NCI-H345 treated with DMSO at 0.1 percent for 48 hours (cell line): Measurements from ENCODE around the gene DAB2.

Source experiments
- DNase-seq: peaks from one replicate; lab custom pipeline; 2025; ENCODE audit not compliant: unreplicated experiment; lab: John Stamatoyannopoulos, UW

DAB2 gene

DNA sequence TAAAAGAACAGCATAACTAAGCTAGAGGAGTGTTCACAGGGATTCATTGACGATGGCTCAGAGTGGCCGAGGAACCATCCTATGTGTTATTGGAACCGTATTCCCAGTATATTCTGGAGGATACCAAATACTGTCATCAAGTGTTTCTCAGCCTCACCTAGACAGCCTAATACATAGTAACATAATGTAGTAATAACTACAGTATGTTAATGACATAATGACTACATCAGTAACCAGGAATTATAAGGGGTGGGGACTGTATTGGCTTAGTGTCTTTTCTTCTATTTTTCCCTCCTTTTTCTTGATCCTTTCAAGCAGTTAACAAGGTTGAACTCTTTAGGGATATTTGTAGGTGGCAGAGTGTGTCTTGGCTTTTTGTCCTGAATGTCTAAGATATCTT lies 33.8 kb downstream of the DAB2 start:
- DNase-seq: no peak

DNA sequence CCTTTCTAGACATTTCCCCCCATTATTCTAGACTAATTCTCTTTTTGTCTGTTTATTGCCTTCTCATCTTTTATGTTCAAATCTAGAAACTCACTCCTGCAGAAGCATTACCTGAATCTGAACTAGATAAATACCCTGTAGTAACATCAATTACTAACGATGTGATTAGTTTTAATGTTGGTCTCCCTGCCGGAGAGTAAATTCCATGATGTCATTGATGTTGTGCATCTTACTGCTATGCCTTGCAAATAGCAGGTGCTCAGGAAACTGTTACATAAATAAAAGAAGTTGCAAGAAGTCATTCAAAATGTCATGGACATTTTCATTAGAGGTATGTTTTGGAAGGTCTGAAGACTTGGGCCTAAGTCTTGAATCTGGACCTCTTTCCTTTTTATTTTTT lies 37.5 kb downstream of the DAB2 start:
- DNase-seq: no peak

DNA sequence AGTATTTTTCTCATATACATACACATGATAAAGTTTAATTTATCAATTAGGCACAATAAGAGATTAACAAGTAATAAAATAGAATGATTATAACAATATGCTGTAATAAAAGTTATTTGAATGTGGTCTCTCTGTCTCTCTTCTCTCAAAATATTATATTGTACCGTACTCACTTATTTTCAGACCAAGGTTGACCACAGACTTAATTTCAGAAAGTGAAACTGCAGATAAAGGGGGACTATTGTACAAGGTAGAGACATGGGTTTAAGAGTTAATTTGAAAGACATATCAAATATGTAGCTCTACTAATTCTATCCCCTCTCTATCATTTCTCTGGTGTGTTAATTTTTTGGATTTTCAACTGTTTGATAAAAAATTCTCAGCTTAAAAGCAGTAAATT lies 40.5 kb downstream of the DAB2 start:
- no peak for DNase-seq

DNA sequence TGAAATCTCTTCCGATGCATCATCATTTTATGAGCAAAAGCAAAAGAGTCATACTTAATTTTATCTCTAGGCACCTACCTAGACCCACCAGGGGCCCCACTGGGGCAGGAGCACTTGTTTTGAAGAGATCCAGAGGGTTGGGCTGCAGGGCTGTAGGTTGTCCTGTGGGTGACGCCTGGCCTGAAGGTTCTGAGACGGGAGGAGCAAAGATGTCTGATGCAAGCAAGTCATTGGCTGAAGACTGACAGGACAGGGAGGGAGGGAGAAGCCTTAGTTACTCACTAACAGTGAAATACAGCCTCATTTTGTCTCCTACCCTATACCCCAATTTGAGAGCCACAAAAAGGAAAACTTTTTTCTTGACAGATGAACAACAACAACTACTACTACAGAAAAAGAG lies 43.4 kb downstream of the DAB2 start:
- DNase-seq: no peak

DNA sequence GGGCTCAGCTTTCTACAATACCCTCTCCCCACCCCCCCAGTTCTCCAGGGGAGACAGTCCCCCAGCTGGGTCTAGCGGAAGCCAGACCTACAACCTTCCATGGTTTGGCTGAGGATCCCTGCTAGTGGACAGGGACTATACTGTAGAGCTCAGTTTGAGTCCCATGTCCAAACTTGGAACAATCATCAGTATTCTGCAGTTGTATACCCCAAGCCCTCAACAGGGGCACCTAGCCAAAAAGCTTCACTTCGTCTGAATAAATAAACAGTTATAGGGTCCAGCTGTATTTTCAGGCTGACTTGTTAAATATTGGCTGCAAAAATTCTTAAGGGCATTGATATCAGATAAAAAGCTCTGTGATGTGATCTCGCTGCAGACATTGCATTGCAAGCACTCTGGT lies 45.1 kb downstream of the DAB2 start:
- no peak for DNase-seq

DNA sequence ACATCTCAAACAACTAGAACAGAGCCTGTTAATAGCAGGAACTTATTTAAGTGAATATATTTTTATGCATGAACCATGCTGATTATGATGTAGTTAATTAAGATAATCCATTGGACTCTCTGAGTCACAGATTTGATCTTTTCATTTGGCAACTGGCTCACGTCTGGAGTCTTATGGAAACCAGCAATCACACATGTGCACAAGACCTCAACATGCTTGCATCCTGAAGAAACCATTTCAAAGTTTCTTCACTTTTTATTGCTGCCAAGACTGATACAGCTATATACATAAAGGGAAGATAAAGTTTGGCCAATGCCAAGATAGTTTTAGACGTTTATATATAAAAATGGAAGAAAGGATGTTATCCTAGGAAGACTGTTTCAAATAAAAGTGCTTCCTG lies 47.2 kb downstream of the DAB2 start:
- no peak for DNase-seq

DNA sequence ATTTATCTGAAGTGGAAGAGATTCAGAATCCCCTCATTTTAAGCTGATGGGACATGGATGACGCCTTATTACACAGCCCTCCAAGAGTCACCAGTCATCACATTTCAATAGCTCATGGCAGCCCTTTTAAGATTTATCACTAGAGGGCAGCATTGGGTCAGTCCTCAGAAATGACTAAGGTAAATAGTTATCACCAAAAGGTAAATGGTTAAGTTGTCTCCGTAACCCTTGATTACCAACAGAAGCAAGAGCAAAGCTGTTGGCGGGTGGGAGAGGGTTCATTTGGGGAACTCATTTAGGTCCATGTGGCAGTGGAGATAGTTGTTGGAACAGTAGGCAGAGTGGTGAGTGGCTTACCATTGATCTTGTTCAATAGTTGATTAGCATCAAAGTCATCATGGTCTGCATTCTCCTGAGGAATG lies 48.5 kb downstream of the DAB2 start:
- peak; percentile 0 for DNase-seq

DNA sequence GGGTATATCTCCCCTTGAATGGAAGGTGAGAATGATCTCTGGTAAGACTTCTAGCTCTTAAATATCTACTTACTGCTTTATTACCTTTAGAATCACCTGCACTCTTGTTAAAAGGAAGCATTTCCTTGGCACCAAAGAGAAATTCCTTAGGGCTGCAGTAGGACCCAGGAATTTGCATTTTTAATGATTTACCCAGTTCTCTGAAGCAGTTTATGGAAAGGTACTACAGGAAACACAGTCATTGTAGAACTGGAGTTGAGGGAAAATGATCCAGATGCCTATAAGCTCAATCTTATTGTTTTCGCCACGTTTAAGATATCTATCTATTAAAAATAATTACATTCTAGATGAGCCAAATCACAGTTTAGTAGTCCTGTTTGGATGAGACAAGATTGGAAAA lies 51.0 kb downstream of the DAB2 start:
- DNase-seq: no peak

DNA sequence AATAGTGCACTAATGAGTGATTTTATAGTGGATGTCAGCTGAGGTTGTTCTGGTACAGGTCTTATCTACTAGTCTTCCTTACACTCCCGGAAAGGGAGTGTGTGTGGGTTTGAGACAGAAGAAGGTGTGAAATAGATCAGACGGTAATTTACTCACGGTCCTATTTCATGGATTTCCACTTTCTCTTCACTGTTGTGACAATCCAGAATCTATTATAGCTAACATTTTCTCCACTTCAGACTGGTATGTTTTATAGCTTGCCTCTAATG lies 53.5 kb downstream of the DAB2 start:
- DNase-seq: no peak

DNA sequence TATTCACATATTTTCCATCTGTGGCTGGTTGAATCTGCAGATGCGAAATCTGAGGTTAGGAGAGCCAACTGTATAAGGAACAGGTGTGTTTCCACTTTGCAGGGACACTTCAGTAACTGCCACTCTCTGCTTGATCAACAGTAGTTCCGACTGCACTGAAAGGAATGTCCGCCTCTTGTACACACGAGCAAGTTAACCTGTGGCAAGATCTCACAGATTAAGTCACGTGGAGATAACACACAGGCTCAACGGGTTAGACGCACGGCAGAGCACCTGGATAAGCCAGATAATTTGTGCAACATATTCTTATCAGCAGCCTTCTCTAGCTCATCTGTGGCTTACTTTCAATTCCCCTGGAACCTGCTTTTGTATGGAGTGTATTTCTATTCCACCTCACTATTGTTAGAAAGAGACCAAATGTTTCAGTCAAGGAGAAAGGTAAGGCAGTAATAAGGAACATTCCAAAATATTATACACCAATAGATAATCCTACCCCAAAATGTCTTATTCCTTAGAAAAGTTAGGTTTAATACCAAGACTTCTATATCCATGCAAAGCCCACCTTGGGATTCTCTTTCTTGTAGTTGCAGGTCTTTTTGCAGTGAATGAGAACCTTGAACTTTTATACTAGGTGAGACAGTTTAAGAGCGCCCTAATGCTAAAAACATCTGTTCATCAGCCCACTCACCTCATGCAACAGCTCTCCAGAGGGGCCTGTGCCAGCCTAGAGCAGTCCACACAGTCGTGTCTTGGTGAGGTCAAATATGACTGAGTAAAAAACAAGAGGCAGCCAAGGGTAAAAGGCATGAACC lies 54.0 kb downstream of the DAB2 start:
- DNase-seq: no peak

DNA sequence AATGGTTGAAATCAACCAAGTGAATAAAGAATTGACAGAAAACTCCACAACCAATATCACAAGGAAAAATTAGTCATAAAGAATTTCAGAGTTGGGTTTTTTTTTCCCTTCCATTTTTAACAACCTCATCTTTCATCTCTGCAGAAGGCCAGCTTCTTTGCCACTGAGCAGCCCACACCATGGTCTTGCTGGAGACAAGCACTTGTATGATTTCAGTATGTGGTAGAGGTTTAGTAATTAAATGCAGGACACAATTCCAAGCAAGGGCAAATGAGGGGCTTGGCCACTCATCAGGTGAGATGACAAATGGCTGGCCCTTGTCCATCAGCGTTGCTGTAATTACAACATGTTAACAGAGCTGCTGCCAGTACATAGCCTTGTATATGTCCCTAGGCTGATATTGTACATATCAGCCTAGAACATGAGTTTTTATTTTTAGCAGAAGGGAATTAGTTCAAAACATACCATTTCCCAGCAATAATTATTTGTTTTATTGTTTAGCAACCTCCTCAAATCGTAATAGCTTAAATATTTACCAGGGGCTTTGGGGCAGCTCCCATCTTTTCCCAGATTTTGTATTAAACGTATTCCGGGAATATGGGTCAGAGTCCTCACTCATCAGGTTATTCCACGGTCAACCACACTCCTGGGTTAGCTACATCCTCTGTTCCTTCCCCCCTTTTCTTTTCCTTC lies 55.5 kb downstream of the DAB2 start:
- DNase-seq: no peak

DNA sequence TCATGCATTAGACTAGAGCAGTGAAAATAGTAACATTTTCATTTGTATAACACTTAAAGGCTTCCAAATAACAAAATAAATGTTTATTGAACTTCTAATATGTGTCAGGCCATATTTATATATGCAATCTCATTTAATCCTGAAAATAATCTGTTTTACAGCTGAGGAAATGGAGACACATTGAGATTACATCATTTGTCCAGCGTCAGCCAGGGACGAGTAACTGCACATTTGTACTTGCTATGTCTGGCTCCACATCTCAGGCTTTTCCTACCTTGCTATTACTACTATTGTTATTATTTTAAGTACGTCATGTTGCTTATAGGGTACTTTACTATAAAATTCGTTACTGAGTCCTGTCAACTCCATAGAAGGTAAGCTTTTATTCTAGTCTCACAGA lies 56.7 kb downstream of the DAB2 start:
- DNase-seq: no peak

DNA sequence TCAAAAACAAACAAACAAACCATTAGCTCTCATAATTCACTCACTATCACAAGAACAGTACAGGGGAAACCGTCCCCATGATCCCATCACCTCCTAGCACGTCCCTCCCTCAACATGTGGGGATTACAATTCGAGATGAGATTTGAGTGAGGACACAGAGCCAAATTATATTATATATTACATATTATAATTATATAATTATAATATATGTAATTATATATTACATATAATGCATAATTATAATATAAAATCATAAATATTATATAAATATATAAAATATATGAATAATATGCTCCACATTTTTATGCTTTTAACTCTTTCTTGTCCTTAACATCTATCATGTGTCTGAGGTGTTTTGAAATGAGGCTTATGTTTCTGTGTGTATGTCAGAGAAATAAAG lies 57.1 kb downstream of the DAB2 start:
- DNase-seq: no peak

DNA sequence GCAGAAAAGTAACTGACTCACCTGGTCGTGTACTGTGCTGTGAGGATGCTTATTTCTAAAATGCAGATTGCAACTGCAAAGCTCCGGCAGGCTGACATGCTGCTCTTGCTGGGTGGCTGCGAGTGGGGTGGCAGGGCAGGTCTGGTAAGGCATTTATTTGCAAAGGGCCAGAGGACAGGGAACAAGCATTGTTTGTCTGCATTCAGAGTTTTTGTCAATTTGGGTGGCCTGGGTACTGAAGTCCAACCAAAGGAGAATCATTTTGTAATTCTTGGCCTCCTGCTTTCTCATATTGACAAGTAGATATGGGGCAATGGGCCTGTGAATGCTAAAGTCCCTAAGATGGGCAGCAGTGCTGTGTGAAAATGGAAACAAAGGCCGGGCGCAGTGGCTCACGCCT lies 60.4 kb downstream of the DAB2 start, which contains the start of gene C9:
Gene C9, minus strand, starts transcription at position 129 of the 400 bp plus-strand sequence. Its CDS starts 31 bp downstream, at position 98.
- no peak for DNase-seq

DNA sequence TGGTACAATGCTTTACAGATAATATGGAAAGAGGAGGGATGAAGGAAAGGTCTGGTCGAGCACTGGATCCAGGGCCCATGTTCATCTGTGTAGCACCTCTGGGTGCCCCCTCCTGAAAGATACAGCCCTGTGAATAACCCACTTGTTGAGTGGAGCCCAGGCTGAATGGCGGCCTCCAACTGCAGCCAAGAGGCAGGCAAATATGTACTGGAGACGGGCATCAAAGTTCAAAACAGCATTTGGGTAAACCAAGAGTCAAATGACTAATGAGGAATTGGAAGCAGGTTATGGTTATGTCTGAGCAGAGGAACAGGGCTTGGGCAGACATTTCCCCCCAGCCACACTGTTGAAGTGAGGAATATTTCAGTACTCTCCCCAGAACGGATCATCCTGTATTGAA lies 61.6 kb downstream of the DAB2 start:
- no peak for DNase-seq

DNA sequence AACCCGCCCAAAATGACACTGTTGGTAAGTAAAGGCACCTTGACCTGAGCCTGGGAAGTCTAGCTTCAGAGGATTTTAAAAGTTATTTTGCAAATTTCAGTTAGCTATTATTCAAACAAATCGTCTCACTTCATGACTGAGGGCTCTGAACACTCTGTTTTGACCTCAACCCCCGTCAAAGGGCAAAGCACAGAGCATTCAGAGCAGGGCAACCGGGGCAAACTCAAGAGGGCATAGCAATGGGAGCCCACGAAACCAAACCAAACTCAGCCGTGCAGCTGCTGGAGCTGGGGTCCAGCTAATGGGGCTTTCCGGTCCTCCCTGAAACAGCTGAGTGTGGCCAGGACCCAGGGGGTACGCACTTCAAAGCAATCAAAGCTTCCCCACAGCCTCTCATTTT lies 62.1 kb downstream of the DAB2 start:
- DNase-seq: no peak

DNA sequence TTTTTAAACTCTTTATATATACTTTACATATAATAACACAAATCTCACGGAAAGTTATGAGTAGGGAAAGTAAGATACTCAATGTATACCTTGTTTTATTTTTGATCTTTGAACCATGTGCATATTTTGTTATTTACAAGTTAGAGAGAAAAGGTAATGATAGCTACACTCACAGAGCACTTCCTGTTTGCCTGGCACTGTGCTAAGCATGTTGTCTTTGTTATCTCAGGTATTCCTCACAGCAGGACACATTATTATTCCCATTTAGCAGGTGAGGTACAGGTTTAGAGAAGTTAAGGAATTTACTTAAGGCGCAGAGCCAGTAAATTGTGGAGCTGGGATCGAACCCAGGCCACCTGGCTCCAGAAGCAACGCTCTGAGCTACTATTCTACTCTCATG lies 63.5 kb downstream of the DAB2 start:
- DNase-seq: no peak

DNA sequence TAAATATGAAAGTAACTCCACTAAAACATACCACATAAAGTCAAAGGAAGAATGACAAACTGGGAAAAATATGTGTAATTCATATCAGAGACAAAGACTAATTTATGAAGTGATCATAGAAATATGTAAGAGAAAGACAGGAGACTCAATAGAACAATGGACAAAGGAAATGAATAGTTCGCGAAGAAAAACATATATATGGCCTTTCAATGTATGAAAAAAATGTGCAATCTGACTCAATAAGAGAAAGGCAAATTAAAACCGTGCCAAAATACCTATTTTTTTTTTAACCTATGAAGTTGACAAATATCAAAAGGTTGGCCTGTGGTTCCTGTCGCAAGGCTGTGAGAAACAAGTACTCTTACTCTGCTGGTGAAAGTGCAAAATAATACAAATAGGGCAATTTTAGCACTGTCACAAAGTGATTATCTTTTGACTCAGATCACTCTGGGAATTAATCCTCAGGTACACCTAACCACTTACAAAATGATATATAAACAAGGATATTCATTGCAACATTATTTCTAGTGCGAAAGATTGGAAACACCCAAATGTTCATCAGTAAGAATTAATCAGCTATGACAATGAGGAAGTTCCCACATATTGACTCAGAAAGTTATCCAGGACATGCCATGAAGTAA lies 64.2 kb downstream of the DAB2 start:
- DNase-seq: no peak

DNA sequence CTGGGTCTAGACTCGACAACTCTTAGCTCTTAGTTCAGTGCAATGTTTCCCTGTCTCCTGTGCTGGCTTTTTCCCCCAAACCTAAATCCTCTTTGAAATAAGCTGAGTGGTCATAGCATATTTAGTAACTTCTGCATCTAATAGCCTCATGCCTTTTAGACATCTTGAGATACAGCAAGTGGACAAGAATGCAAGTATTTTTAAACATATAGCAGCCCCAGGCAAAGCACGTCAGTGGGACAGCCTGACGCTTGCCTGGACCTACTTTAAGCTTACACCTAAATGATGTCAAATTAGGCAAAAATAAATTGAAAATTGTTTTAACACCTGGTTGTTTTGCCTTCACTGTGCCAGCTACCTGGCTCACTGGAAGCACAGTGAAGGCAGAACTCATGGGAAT lies 68.5 kb downstream of the DAB2 start:
- no peak for DNase-seq

DNA sequence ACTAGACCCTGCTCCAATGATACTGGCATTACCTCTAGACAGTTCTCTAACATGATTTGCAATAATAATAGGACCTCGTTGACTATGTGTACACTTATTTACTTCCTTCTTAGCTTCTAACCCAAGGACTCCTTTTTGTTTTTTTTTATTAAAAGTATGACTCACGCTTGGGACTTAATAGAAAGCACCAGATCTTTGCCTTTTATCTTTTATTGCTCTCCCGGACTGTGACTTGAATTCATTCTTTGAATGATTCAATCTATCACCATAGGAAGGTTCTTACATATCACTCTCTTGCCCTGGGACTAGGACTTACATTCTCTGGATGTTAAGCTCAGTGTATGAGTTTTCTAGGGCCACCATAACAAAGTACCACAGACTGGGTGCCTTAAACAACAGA lies 69.5 kb downstream of the DAB2 start:
- DNase-seq: no peak

DNA sequence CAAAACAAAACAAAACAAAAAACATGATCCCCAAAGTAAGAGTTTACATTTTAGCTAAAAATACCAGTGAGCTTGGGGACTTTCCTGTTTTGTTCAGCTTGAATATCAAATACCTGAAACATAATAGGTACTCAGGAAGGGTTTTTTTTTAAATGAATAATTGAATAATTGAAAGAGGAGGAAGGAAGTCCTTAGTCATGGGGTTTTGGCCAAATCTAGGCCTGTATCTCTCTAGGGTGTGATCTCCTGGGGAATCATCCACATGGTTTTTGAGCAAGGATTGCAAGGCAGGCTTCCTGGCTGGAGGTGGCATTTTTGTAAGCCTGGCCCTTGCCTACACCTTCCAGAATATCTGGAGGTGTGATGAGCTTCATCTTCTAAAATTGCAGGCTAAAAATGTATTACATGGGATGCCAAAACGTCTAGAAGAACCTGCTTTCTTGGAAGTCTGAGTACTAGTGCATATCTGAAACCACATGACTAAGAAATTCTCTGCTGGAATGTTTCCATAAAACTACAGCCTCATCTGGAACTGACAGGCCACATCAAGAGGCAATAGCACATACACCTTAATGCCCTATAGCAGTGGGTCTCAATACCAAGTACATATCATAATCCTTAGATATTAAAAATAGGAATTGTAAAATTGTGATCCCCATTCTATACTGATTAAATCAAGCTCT lies 70.9 kb downstream of the DAB2 start:
- DNase-seq: no peak

DNA sequence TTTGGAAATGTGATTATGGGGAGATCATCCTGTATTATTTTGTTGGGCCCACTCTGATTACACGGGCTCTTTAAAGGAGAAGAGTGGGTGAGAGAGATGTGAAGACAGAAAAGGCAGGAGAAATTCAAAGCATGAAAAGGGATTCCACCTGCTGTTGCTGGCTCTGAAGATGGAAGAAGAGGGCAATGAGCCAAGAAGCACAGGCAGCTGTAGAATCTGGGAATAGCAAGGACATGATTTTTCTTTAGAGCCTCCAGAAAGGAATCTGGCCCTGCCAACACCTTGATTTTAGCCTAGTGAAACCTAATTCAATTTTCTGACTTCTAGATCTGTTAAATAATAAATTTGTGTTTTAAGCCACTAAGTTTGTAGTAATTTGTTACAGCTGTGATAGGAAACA lies 71.8 kb downstream of the DAB2 start:
- DNase-seq: no peak
